ENCODE data around the gene PPFIBP2.

Gene PPFIBP2

DNA sequence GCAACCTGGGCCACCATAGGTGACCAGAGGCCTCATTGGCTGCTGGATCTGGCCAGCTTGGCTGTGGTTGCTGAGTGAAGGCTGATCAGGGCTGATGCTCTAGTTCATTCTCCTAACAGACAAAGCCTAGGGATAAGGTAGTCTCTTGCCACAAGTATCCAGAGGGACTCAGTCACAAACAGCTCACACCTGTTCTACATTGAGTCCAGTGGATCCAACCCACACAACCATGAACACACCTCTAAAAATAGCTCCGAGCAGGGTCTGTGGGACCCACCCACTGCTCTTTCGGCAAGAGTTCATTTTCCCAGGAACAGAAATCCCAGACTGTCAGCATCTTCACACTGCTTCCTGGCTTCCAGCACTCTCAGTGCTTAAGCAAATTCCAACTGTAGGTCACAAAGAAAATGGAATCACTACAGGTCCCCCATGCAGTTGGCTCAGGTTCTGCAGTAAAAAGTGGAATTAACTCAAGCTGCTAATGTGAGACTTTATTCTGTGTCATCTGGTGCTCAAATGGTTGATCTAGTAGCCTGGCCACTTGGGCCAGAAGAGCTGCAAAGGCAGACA, 67.3 kb downstream of the PPFIBP2 start:
- no peak for DNase-seq

- DNase-seq: no peak
These were observed 68.7 kb downstream of the PPFIBP2 start for GRCh38 chr11:7582338-7582985.

DNA sequence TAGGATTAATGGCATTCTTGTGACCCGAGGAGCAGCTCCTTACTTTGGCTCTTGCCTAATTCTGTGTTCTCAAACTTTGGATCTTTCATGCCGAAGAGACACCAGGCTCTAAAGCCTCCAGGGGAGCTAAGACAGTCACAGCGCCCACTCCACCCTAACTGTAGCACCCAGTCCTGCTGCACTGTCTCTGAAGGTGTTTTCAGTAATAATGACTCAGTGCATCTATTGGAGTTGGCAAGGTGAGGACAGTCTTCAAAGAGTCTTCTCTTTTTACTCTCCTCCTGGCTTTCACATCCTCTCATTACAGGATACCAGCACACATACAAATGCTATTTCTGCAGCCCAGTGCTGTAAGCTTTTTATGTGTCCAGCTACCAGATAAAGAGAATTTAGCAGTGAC, 69.4 kb downstream of the PPFIBP2 start:
- DNase-seq: no peak

DNA sequence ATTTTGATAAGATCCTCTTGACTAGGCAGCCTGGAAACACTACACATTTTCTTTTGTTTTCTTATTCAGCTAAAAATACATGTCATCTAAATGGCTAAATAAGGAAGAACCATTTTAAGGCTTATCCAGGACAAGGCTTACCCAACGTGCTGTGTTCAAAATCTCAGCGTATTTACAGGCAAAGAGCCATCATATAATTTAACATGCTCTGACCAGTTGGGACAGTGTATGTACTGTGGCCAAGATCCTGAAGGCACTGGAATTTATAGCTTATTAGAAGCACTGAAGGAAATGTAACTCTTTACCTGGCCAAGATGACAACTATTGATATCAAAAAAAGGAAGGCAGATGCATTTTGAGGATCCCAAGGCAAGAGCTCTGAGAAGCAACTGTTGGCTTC, 71.1 kb downstream of the PPFIBP2 start:
- DNase-seq: no peak

DNA sequence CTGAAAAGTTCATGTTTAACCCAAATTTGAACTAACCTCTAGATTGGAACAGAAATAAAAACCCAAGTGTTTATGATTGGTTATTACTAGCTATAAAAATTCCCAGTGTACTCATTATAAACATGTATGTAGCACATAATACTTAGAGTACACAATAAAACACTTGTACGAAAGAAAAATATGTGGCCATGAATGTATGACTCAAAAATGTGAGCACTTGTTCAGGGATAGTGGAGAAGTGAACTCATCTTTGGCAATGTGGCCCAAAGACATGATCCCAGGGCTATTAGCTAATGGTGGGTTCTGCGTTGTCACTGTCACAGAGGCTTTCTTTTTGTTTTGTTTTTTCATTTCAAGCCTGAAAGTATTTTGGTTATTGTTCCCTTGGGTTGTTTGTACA, 72.0 kb downstream of the PPFIBP2 start:
- DNase-seq: no peak

GRCh38 chr11:7586376-7586775, 72.6 kb downstream of the PPFIBP2 start:
- DNase-seq: no peak

DNA sequence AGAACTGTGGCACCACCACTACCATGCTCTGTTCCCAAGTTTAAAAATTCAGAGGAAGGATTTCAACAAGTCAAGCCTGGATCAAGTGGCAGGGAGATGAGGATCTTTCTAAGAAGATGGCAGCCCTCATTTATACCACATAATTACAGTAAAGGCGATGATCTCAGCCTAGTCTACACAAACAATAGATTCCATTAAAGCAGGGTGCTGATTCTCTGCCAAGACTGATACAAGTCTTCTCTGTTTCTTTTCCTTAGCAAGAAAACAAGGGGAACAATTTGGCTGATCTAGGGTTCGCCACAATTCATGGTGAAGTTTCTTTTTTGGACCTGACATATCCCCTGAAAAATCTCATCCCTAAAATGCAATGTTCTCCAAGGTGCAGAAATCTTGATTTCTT, 73.9 kb downstream of the PPFIBP2 start:
- DNase-seq: no peak

- DNase-seq: no peak
These were observed 76.1 kb downstream of the PPFIBP2 start for GRCh38 chr11:7589861-7590260.

- DNase-seq: no peak
These were observed 76.7 kb downstream of the PPFIBP2 start for GRCh38 chr11:7590529-7590928.

DNA sequence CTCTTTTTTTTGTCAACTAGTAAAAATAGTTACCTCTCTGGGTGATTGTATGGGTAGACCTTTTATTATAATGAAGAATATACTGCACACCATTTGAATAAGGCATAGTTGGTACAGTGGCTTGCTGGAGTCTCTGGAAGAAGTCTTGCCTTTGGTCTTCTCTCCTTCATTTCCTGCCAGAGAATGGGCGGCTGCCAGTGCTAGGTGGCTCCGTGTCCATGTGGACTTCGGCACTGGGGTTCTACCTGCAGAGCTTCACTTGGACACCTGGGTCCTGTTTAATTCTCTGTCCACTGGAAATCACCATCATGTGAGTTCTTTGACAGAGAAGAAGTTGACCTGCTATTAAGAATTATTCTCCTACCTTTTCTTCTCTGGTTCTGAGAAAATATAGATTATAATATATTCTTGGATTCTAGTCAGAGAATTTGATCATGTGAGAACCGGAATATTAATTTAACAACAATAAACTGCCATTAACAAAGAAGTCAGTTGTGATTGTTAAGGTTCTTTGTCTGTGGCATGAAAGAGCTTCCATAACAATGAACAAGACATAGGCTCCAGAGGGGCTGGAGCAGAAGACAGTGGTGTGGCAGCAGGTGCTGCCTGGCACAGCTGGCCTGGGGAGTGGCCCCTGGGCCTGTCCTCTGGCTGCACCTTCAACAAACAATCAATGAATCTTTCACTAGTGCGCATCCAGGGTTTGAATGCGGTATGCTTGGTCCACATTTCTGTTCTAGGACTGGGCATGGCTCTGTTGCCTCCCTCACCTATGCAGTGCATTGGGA, 77.5 kb downstream of the PPFIBP2 start:
- DNase-seq: no peak

- no peak for DNase-seq
These were observed 78.2 kb downstream of the PPFIBP2 start for GRCh38 chr11:7591987-7592386.

DNA sequence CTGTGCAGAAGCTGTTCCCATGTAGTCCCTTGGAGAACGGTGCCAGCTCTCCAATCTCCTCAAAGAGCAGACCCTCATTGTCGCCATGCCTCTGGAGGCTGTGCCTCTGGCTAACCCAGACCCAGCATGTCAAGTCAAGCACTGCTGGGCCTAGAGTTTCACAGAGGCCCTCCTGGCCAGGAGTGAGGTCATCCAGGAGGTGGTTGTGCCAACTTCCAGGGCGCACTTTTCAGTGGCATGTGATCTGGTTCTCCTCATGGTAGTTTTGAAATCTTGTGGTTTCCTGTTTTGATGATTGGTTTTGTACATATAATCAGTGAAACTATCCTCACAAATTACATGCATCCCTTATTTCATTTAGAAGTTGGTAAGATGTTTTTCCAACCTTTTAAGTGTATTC, 78.9 kb downstream of the PPFIBP2 start:
- no peak for DNase-seq

DNA sequence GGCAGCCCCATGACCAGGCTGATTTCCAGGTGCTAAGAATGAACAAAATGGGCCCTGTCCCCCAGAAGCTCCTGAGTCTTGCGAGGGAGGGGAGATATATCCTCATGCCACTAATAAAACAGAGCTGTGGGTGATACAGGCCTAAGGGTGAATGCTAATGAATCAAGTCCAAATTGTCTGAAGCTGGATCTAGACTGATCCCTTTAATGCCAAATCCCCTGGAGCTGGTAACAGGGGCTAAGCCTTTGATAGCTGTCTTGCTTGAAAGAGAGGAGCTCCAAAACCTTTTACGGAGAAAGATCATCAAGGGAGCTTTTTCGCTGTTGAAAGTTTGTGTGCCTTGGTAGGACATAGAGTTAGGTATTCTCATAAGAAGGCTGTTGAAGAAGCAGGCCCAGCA, 79.7 kb downstream of the PPFIBP2 start:
- no peak for DNase-seq

- no peak for DNase-seq
These were observed 81.4 kb downstream of the PPFIBP2 start for GRCh38 chr11:7595016-7595866.

DNA sequence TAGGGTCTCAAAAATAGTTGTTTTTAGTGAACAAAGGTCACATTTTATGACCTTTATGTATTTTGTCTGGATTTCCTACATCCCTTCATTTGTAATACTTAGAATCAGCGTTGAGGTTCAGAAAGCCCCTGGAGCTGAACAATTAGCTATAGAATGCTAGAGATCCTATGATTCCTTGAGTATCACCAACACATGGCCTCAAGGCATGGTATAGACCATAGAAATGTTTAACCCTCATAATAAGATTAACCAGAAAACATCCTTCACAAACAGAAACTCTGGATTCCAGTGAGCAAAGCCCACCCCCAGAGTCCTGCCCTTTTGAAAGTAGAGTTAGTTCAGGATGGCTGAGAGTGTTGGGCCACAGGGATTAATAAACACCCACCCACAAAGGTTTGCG, 82.2 kb downstream of the PPFIBP2 start:
- DNase-seq: no peak

GRCh38 chr11:7596975-7597391, 83.2 kb downstream of the PPFIBP2 start:
- no peak for DNase-seq

- no peak for DNase-seq
These were observed 83.8 kb downstream of the PPFIBP2 start for GRCh38 chr11:7597620-7598019.

GRCh38 chr11:7599209-7599608, 85.4 kb downstream of the PPFIBP2 start:
- DNase-seq: no peak

DNA sequence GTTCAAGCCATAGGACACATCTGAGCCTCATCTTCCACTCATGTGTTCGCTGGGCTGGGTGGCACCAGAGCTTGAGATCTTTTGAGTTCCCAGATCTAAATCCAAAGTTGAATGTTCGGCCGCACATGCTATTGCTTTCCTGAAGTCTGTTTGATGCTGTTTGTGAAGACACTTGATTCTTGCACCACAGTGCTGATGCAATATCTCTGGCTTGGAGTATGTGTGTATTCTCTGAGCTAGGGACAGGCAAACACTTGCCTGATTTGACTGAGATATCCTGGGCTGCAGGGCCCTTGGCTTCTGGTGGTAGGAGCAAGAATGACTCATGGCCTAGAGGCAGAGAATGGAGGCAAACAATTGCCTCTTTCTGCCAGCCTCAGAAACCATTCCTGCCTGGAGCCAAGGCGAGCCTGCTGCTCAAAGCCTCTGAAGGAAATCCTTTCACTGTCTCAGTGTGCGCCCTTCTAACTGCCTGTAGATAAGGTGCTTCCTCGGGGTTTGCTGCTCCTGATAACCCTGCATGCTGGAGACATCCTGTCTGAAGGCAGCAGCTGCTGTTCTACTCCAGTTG, 86.5 kb downstream of the PPFIBP2 start:
- no peak for DNase-seq

DNA sequence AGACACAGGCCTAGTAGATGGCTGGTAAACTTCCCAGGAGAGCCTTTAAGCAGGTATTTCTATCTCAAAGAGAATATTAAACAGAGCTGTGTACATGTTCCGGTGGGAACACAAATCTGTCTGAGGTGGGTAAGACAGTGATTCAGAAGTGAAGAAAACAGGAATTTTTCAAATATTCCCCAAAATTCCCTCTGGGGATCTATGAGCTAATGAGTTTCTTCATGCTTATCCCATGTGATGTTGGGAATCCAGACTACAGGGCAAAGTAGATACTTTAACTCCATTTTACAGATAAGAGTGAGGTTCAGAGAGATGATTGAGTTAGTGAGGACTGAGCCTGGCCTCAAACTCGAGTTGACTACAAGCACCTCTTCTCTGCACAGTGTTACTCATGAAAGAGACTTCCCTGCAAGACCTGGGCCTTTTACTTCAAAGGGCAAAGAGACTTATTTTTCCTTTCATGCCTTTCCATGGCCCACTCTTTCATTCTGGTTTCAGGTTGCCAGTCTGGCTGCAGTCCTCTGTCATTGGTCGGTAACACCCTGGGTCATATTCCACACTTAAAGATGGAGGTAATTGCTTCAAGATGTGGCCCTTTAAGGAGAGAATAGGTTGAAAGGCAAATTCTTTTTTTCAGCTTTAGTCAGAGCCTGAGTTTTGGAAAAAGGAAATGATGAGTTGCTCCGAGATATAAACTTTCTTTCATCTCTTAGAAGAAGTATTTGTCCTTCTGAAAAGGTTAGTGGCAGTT, 89.4 kb downstream of the PPFIBP2 start:
- DNase-seq: no peak

DNA sequence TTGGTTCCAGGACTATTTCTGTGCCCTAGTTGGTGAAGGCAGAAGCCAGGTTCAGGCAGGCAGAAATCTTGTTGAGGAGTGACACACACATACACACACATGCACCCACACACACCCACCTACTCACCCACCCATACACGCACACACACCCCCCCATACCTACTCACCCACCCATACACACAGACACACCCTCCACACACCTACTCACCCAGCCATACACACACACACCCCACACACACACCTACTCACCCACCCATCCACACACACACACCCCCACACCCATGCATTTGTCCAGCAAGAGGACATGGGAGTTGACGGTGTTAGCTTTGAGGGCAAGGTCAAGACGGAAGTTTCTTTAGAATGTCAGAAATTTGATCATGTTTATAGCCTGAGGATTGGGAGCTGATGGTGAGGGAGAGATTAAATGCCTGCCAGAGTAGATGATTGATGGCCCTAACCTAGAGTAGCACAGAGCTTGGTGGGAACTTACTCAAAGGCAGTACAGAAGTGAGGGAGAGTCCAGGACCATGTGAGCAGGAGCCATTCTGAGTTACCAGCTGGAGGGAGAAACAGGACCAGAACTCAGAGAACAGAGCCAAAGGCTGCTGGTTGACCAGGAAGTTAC, 90.6 kb downstream of the PPFIBP2 start:
- no peak for DNase-seq
